Gastrocnemius medialis (tissue), 4 donors: ENCODE data around the gene FAM241A. TPM values are rescaled to one million over a fixed set of nuclear protein-coding genes. Genes with fewer than 3 reads are reported as not detected.
A peak's percentile ranks its signal among the peaks of the same experiment; 100 is the strongest.

Source experiments
- ATAC-seq, 2 donors: fragments of 150-250 bp; one replicate each; pipeline ENCODE4 v1.9.1; 2016
- DNase-seq, 2 donors: peaks; one replicate each; pipeline ENCODE4 v3.0.0-alpha.2; 2019
- H3K27ac ChIP-seq, 4 donors: fragments of 200-600 bp; sonication (generic); 1 replicate in 1 of 4; 2 replicates in 3 of 4; pipeline ENCODE4 v1.5.1; 2016 to 2018; ENCODE audit warnings: mild to moderate bottlenecking in 2 of 4, moderate library complexity in 1 of 4
- H3K27me3 ChIP-seq, 3 donors: fragments of 200-600 bp; sonication (generic) in 2 of 3; 1 replicate in 1 of 3; 2 replicates in 2 of 3; pipeline versions ENCODE4 v1.5.1 to v1.6.0; 2016 to 2019; ENCODE audit warnings: mild to moderate bottlenecking in 1 of 3, moderate library complexity in 1 of 3
- H3K36me3 ChIP-seq, 2 donors: fragments of 200-600 bp; sonication (generic) in 1 of 2; one replicate each; pipeline ENCODE4 v1.5.1; 2017 to 2018
- H3K4me1 ChIP-seq, 2 donors: fragments of 200-600 bp; sonication (generic) in 1 of 2; one replicate each; pipeline ENCODE4 v1.5.1; 2016 to 2017; ENCODE audit warnings: mild to moderate bottlenecking in 2 of 2
- H3K4me3 ChIP-seq, 4 donors: fragments of 200-600 bp; sonication (generic) in 3 of 4; 1 replicate in 1 of 4; 2 replicates in 3 of 4; pipeline ENCODE4 v1.5.1; 2016 to 2019; ENCODE audit warnings: mild to moderate bottlenecking in 2 of 4
- H3K9me3 ChIP-seq, 3 donors: fragments of 200-600 bp; sonication (generic) in 2 of 3; 1 replicate in 1 of 3; 2 replicates in 2 of 3; pipeline ENCODE4 v1.5.1; 2016 to 2019
- CTCF ChIP-seq, 5 experiments: fragments of 450-650 bp in 3 of 5; fragments of 200-600 bp in 2 of 5; sonication (generic) in 2 of 5; IDR thresholded peaks in 4 of 5; conservative IDR thresholded peaks in 1 of 5; 1 replicate in 4 of 5; 2 replicates in 1 of 5; pipeline ENCODE4 v1.5.1; 2016 to 2019; ENCODE audit warnings: antibody characterized with exemption in 5 of 5, mild to moderate bottlenecking in 3 of 5, moderate library complexity in 3 of 5
- POLR2A ChIP-seq, 2 donors: fragments of 450-650 bp; IDR thresholded peaks; one replicate each; pipeline ENCODE4 v1.6.1; 2017; ENCODE audit warnings: antibody characterized with exemption in 2 of 2, mild to moderate bottlenecking in 2 of 2, moderate library complexity in 2 of 2
- in situ Hi-C, 4 donors: fragments of 200-750 bp; cut with MboI; loops; one replicate each; pipeline versions ENCODE4 v1.15.0 to v1.8.0; 2017; ENCODE audit warnings: low sequenced_read_pairs in 4 of 4
- intact Hi-C: fragments of 100-400 bp; cut with DNase I; formaldehyde crosslinking; loops from one replicate; pipeline ENCODE4 v1.15.1; 2023; ENCODE audit warnings: low total_unique reads
- total RNA-seq, 4 donors: library from RNA; depleted of rRNA; stranded (reverse); fragments of >200 nt; gene quantifications; one replicate each; pipeline versions ENCODE4 v1.1.0 to v1.2.3, GENCODE V29; 2016

FAM241A gene
- total RNA-seq, 4 donors from 2014 or later: 2.3 to 7.0 (median 3.3) TPM

- intact Hi-C loops (no loop called here), in situ Hi-C loops (no loop called here)
- Histone ChIP-seq H3K27ac (no peak overlapping the region), H3K4me3 (no peak overlapping the region), H3K27me3 (no peaks in the 10 kb centered on the region), H3K9me3 (no peaks in the 10 kb centered on the region), H3K36me3 (no peaks in the 10 kb centered on the region), H3K4me1 (no peaks in the 10 kb centered on the region)
- DNase-seq (no peak), ATAC-seq (no peak)
- TF ChIP-seq POLR2A (IDR thresholded peaks at IDR 0.05) (no peak), CTCF (IDR thresholded peaks at IDR 0.05 in 4 of 5, conservative IDR thresholded peaks at IDR 0.05 in 1 of 5) (no peak)
Observed at GRCh38 chr4:112185740-112186670, 40.8 kb downstream of the FAM241A start.

- no peaks in the 10 kb centered on the region for H3K4me1 ChIP-seq
- DNase-seq: no peak
- no peaks in the 10 kb centered on the region for H3K9me3 ChIP-seq
- H3K36me3 ChIP-seq: no peaks in the 10 kb centered on the region
- H3K27me3 ChIP-seq: no peaks in the 10 kb centered on the region
- in situ Hi-C loops: no loop called here
- ATAC-seq: no peak
- TF ChIP-seq CTCF (IDR thresholded peaks at IDR 0.05 in 4 of 5, conservative IDR thresholded peaks at IDR 0.05 in 1 of 5) (peak in 1 of 5 experiments; percentile 12), POLR2A (IDR thresholded peaks at IDR 0.05) (no peak)
- intact Hi-C loops: no loop called here
- no peak overlapping the region for H3K27ac ChIP-seq
- no peak overlapping the region for H3K4me3 ChIP-seq
Observed at GRCh38 chr4:112189754-112190153, 44.5 kb downstream of the FAM241A start.

GRCh38 chr4:112190684-112191083 lies 45.4 kb downstream of the FAM241A start:
- Histone ChIP-seq H3K27me3 (no peaks in the 10 kb centered on the region), H3K9me3 (no peaks in the 10 kb centered on the region), H3K36me3 (no peaks in the 10 kb centered on the region), H3K4me3 (no peak overlapping the region), H3K27ac (no peak overlapping the region), H3K4me1 (no peaks in the 10 kb centered on the region)
- no peak for TF ChIP-seq POLR2A (IDR thresholded peaks at IDR 0.05)
- no peak for TF ChIP-seq CTCF (IDR thresholded peaks at IDR 0.05 in 4 of 5, conservative IDR thresholded peaks at IDR 0.05 in 1 of 5)
- intact Hi-C loops: no loop called here
- in situ Hi-C loops: no loop called here
- ATAC-seq: no peak
- no peak for DNase-seq

GRCh38 chr4:112196461-112196860 lies 51.2 kb downstream of the FAM241A start:
- H3K27ac ChIP-seq: no peak overlapping the region
- H3K9me3 ChIP-seq: no peaks in the 10 kb centered on the region
- TF ChIP-seq POLR2A (IDR thresholded peaks at IDR 0.05): no peak
- no peak for TF ChIP-seq CTCF (IDR thresholded peaks at IDR 0.05 in 4 of 5, conservative IDR thresholded peaks at IDR 0.05 in 1 of 5)
- DNase-seq: no peak
- no peaks in the 10 kb centered on the region for H3K27me3 ChIP-seq
- in situ Hi-C loops (no loop called here), intact Hi-C loops (no loop called here)
- H3K4me1 ChIP-seq: no peaks in the 10 kb centered on the region
- no peak for ATAC-seq
- no peaks in the 10 kb centered on the region for H3K36me3 ChIP-seq
- H3K4me3 ChIP-seq: no peak overlapping the region
